Thymus (tissue), 11 donors: ENCODE results near the gene ARIH1. TPM values are rescaled to one million over a fixed set of nuclear protein-coding genes. Genes with fewer than 3 reads are reported as not detected.
A peak's percentile ranks its signal among the peaks of the same experiment; 100 is the strongest.

Experiments used
- DNase-seq, 9 donors: peaks; one replicate each; pipeline ENCODE4 v3.0.0-alpha.2; 2013; ENCODE audit warnings: low spot score in 9 of 9, low read depth in 6 of 9, missing footprints in 1 of 9
- H3K27ac ChIP-seq, 2 donors: one replicate each; pipeline ENCODE4 v1.5.1; 2013; ENCODE audit warnings: control low read depth in 1 of 2, low read depth in 1 of 2, low read length in 1 of 2, mild to moderate bottlenecking in 1 of 2, moderate library complexity in 1 of 2
- H3K27me3 ChIP-seq, 2 donors: one replicate each; pipeline ENCODE4 v1.5.1; 2013; ENCODE audit warnings: low read length in 1 of 2; ENCODE audit not compliant: control insufficient read depth in 2 of 2, insufficient read depth in 1 of 2
- H3K36me3 ChIP-seq, 2 donors: one replicate each; pipeline ENCODE4 v1.5.1; 2013; ENCODE audit warnings: low read length in 1 of 2, mild to moderate bottlenecking in 1 of 2, moderate library complexity in 1 of 2; ENCODE audit not compliant: control insufficient read depth in 2 of 2, insufficient read depth in 2 of 2
- H3K4me1 ChIP-seq, 2 donors: one replicate each; pipeline ENCODE4 v1.5.1; 2013; ENCODE audit warnings: low read length in 2 of 2; ENCODE audit not compliant: control insufficient read depth in 2 of 2, insufficient read depth in 2 of 2
- H3K4me3 ChIP-seq, 2 donors: one replicate each; pipeline ENCODE4 v1.5.1; 2013; ENCODE audit warnings: low read length in 2 of 2, control low read depth in 1 of 2, mild to moderate bottlenecking in 1 of 2
- H3K9me3 ChIP-seq, 2 donors: one replicate each; pipeline ENCODE4 v1.5.1; 2013; ENCODE audit warnings: low read length in 1 of 2, mild to moderate bottlenecking in 1 of 2; ENCODE audit not compliant: control insufficient read depth in 2 of 2, insufficient read depth in 1 of 2
- WGBS: extraction: QIAGEN DNeasy Blood & Tissue Kit; methylation state at CpG from one replicate; pipeline ENCODE4 v1.1.7; 2013; 5-methylcytosine and 5-hydroxymethylcytosine counted together
- polyA plus RNA-seq: library from polyadenylated mRNA; stranded (reverse); fragments of 200-250 nt; gene quantifications from one replicate; pipeline ENCODE4 v1.2.3, GENCODE V29; 2013
- total RNA-seq: library from RNA; stranded (reverse); fragments of 120-200 nt; gene quantifications from one replicate; pipeline ENCODE4 v1.2.4, GENCODE V29; 2013
- donor health status: healthy.

The ARIH1 gene
- total and polyA plus RNA-seq, 2 donors = 32.0 to 41.9 TPM

DNA sequence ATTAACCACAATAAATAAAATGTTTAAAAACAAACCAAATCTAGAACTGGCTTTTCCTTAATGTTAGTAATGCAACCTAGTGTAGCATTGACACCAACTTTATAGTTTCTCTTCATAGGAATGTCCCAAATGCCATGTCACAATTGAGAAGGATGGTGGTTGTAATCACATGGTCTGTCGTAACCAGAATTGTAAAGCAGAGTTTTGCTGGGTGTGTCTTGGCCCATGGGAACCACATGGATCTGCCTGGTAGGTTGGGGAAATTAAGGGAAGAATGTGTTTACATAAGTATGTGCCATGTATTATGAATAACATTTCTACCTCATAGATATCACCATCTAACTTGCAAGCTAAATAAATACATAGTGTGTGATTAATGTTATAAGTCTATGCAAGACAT, 95.9 kb downstream of the ARIH1 start:
- H3K4me1 ChIP-seq = no peaks in the 10 kb centered on the region
- H3K27ac ChIP-seq = no peak overlapping the region
- 100% methylated on average over 1 of the region's 1 CpG for WGBS
- peaks cover 27 to 29% of the 10 kb centered on the region in 2 donors for H3K36me3 ChIP-seq
- DNase-seq = no peak
- no peaks in the 10 kb centered on the region for H3K27me3 ChIP-seq
- no peaks in the 10 kb centered on the region for H3K9me3 ChIP-seq
- H3K4me3 ChIP-seq = no peak overlapping the region

DNA sequence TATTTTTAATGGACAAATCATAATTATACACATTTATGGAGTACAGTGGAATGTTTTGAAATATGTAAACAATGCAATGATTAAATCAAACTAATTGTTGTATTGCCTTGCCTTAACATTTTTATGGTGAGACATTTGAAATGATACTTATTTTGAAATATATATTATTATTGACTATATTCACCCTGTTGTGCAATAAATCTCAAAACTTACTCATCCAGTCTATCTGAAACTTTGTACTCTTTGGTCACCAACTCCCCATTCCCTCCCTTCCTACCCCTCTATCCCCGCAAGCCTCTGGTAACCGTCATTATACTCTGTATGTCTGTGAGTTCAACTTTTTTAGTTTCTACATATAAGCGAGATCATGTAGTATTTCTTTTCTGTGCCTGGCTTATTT, 105.7 kb downstream of the ARIH1 start:
- no peak overlapping the region for H3K4me3 ChIP-seq
- no peaks in the 10 kb centered on the region for H3K9me3 ChIP-seq
- no peak for DNase-seq
- no peaks in the 10 kb centered on the region for H3K4me1 ChIP-seq
- WGBS = 99% methylated on average over 3 of the region's 3 CpGs
- no peaks in the 10 kb centered on the region for H3K27me3 ChIP-seq
- no peak overlapping the region for H3K27ac ChIP-seq
- peaks cover 34 to 59% of the 10 kb centered on the region in 2 donors for H3K36me3 ChIP-seq

- Histone ChIP-seq H3K27ac (no peak overlapping the region), H3K9me3 (no peaks in the 10 kb centered on the region), H3K4me3 (no peak overlapping the region), H3K4me1 (no peaks in the 10 kb centered on the region), H3K36me3 (peaks cover 18 to 58% of the 10 kb centered on the region in 2 donors), H3K27me3 (no peaks in the 10 kb centered on the region)
- 97% methylated on average over 4 of the region's 4 CpGs for WGBS
- DNase-seq = no peak
Measured at GRCh38 chr15:72584006-72584405, 109.9 kb downstream of the ARIH1 start.

- no peak for DNase-seq
- Histone ChIP-seq H3K4me3 (no peak overlapping the region), H3K27me3 (no peaks in the 10 kb centered on the region), H3K36me3 (peaks cover 18 to 54% of the 10 kb centered on the region in 2 donors), H3K4me1 (no peaks in the 10 kb centered on the region), H3K9me3 (no peaks in the 10 kb centered on the region), H3K27ac (no peak overlapping the region)
- 97% methylated on average over 2 of the region's 2 CpGs for WGBS
Measured at GRCh38 chr15:72585025-72585424, 110.9 kb downstream of the ARIH1 start.

DNA sequence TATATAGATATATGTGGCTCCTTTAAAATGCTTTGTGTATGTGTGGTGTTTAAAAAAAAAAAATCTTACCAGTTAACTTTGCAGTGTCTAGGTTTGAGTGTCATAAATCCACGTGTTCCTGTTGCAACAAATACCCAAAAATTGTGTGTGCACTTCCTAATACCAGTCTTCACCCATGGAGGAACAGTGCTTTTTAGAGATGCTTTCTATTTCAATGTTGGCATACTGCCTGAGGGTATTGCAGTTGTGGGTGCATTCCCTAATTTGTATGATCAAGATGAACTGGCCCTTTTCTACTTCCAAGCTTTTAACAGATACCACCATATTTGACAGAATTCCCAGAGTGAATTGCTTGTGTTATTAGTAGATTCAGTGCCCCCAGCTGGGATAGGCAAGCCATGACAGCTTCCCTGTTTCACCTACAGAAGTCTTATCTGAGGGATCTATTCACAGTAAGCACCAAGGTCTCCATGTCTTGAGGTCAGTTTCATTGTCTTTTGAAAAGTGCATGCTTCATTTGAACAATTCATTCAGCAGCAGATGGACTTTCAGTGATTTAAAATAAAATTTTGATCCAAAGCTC, 111.4 kb downstream of the ARIH1 start:
- H3K4me3 ChIP-seq = no peak overlapping the region
- peaks cover 17 to 51% of the 10 kb centered on the region in 2 donors for H3K36me3 ChIP-seq
- H3K27me3 ChIP-seq = no peaks in the 10 kb centered on the region
- H3K4me1 ChIP-seq = no peaks in the 10 kb centered on the region
- WGBS = 94% methylated on average over 1 of the region's 1 CpG
- no peaks in the 10 kb centered on the region for H3K9me3 ChIP-seq
- DNase-seq = no peak
- no peak overlapping the region for H3K27ac ChIP-seq

DNA sequence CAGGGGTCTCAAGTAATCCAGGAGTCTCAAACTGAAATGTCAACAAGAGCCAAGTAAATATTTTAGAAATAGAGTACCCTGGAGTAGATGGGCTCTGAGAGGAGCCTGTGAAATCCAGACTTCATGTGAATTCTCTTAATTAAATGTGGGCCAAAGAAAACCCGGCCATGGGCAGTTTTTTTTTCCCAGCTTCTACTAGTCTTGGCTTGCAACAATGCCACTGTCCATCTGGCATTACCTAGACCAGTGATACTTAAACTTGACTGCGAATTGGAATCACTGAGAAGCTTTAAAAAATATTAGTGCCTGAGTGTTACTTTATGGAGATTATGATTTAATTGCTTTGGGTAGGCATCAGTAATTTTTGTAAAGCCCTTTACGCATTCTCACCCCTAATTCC, 114.0 kb downstream of the ARIH1 start:
- Histone ChIP-seq H3K4me1 (no peaks in the 10 kb centered on the region), H3K9me3 (no peaks in the 10 kb centered on the region), H3K4me3 (no peak overlapping the region), H3K27me3 (no peaks in the 10 kb centered on the region), H3K36me3 (peaks cover 10 to 31% of the 10 kb centered on the region in 2 donors), H3K27ac (no peak overlapping the region)
- 98% methylated on average over 3 of the region's 3 CpGs for WGBS
- DNase-seq = no peak

DNA sequence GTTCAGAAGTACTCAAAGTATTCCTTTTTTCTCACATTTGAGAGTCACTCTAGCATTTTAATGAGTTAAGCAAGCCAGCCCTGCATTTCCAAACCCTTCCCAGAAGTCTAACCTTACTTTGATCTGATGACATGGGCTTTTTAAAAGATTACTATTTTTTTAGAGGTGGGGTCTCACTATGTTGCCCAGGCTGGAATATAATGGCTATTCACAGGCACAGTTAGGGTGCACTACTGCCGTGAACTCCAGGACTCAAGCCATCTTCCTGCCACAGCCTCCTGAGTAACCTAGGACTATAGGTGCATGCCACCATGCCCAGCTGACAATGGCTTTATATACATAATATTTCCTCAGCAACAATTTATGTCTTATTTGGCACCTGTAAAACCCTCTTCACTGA, 116.3 kb downstream of the ARIH1 start:
- H3K36me3 ChIP-seq = peaks cover 0 to 10% of the 10 kb centered on the region in 2 donors
- no peak for DNase-seq
- H3K4me3 ChIP-seq = no peak overlapping the region
- peak overlapping the region in 1 of 2 donors; percentile 33 for H3K27ac ChIP-seq
- no peaks in the 10 kb centered on the region for H3K4me1 ChIP-seq
- H3K27me3 ChIP-seq = no peaks in the 10 kb centered on the region
- no peaks in the 10 kb centered on the region for H3K9me3 ChIP-seq
- WGBS = 96% methylated on average over 1 of the region's 1 CpG

- Histone ChIP-seq H3K36me3 (peaks cover 0 to 3% of the 10 kb centered on the region in 2 donors), H3K4me1 (no peaks in the 10 kb centered on the region), H3K27ac (no peak overlapping the region), H3K27me3 (no peaks in the 10 kb centered on the region), H3K9me3 (no peaks in the 10 kb centered on the region), H3K4me3 (no peak overlapping the region)
- WGBS = 61% methylated on average over 1 of the region's 1 CpG
- no peak for DNase-seq
Measured at GRCh38 chr15:72591361-72591760, 117.2 kb downstream of the ARIH1 start.

- no peaks in the 10 kb centered on the region for H3K27me3 ChIP-seq
- H3K4me3 ChIP-seq = no peak overlapping the region
- 98% methylated on average over 2 of the region's 2 CpGs for WGBS
- H3K4me1 ChIP-seq = no peaks in the 10 kb centered on the region
- H3K27ac ChIP-seq = no peak overlapping the region
- H3K36me3 ChIP-seq = peaks cover 0 to 3% of the 10 kb centered on the region in 2 donors
- H3K9me3 ChIP-seq = no peaks in the 10 kb centered on the region
- no peak for DNase-seq
Measured at GRCh38 chr15:72592097-72592496, 118.0 kb downstream of the ARIH1 start.
